GM19035 (cell line): ENCODE measurements around the gene COPS7A.

Experiments
- ATAC-seq: cut with Tn5 transposase; IDR thresholded peaks from one replicate; pipeline ENCODE4 v1.9.1; 2021; ENCODE audit not compliant: unreplicated experiment

The COPS7A gene

DNA sequence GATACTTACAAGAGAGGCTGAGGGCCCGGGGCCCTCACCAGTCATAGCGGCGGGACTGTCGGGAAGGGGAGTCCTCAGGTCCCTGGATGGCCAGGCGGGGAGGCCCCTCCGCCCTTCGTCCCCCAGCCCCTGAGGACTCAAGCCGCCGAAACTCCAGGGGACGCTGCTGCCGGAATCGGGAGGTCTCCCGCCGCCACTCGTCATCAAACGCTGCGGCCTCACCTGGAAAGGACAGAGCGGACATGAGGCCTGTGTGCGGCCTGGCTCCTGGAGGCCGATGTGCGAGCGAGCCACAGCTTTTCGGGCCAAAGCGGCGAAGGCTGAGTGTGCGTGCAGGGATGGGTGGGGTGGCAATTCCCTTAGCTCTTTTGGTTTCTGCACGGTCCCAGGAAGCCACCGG is 24.9 kb downstream of the COPS7A start:
- no peak for ATAC-seq

DNA sequence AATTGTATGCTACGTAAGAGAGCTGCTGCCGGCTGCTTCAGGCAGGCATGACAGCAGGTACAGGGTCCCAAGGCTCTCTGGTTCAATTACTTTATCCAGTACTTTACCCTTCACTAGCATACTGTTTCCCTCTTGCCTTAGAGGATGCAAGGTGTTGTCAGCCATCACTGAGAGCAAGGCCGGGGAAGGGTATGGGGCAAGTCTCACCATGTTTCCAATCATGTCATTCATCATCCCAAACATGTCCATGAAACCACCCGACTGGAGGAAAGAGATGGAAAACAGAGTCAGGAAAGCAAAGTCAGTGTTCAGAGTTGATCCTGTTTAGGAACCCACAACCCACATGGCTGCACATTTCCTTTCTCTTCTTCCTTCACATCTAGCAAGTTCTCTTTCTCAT is 26.7 kb downstream of the COPS7A start:
- ATAC-seq: no peak

DNA sequence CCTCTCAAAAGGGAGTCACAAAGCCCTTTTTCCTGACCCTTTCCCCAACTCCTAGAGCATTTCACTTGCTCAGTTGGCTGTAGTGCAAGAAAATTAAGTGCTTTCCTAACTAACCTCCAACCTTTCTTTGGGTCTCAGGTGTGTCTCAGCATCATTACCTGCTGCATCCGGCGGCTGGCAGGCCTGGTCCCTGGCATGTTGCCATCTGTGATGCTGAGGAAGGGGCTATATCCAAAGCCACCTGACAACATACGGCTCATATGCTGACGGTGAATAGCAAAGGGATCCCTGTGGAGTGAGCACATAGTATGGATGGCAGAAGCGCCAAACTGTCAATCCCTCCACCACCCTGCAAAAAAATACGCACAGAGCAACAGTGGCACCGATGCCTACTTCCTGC is 27.9 kb downstream of the COPS7A start:
- ATAC-seq: no peak

DNA sequence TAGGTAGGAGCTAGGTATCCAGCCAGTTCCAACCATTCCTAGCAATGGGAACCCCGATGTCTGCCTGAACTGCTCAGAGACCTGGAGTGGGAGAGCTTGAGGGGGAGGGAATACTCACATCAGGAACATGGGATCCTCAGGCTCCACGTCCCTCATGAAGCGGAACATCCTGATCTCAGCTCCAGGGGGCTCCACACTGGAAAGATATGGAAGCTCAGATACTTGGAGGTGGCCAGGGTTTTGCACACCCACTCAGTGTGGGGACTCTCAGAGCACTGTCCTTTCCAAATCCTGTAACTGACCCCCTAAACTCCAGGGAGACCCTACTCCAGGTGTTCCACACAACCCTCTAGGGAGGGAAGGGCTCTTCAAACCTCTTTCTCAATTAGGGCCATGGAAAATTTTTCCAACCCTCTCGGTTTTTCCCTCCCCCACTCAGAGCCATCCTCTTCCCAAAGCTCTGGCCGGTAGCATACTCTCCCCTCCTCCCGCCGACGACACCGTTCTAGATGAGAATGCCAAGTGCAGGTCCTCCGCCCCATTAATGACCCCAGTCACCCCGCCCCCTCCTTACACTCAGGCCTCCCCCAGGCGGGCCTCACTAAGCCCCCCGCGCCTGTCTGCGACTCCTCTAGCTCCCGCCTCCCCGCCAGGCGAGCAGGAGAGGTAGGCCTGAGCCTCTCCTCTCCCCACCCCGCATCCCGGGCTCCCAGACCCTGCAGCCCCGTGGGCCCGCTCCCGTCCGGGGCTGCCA is 28.5 kb downstream of the COPS7A start:
- no peak for ATAC-seq

DNA sequence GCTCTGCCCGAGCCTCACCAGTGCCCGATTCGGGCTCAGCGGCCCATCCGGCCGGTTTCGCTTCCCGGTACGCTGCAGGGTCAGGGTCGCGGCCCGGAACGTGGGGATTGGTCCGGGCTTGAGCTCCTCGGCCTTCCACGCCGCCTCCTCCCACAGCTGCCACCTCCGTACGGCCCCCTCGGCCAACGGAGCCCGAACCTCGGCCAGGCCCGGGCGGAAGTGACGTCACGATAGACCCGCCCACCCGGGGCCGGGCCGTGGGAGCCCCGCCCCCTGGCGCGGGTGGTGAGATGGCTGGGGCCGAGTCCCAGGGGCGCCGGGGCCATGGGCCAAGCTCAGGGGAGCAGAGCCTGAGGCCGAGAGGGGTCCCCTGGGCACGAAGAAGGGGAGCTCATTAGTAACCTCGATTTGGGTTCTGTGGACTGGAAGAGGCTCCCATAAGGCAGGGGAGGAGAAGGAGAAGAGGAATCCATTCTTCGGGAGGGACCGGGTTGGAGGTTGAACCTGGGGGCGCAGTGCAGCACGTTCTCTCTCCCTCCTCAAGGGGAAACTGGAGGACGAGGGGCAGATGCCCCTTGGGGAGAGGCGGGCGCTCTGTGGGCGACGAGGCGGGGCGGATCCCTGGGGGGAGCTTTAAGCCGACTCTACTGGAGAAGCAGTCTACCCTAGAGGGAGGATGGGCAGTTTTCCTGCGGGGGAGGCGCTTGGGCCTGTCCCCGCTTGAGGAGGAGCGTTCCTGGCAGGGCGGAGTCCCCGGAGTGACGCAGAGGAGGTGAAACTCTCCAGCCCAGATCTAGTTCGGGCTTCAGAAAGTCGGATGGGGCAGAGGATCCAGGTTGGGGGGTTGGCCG is 29.3 kb downstream of the COPS7A start, which contains the start of gene MLF2:
TSS of gene MLF2 (minus strand) at position 221 of the 851 bp plus-strand sequence. CDS start 807 bp downstream, outside the sequence.
- peak; percentile 87 for ATAC-seq

DNA sequence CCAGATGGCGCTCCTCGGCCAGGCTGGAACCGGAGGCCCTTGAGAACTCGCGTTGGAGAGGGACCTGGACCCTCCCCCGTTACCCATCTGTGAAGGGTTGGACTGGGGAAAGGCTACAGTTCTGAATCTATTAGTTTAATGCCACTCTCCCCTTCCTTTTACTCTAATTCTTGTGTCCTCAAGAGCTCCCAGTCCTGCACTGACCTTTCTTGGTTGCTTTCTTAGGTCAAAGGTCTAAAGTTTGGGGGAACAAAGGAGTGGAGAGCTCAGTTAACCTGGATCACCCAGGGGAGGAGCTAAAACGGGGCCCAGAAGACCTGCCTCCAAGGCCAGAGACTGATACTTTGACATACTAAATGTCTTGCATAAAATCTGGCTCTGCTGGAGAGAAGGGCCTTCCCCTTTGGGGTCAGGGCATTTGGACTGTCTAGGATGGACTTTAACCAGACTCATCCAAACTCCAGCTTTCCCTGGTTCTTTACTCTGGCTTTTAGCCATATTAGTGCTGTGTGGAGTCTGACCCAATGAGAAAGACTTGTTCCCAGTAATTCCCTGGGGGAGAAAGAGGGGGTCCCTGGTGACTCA is 30.0 kb downstream of the COPS7A start:
- no peak for ATAC-seq

DNA sequence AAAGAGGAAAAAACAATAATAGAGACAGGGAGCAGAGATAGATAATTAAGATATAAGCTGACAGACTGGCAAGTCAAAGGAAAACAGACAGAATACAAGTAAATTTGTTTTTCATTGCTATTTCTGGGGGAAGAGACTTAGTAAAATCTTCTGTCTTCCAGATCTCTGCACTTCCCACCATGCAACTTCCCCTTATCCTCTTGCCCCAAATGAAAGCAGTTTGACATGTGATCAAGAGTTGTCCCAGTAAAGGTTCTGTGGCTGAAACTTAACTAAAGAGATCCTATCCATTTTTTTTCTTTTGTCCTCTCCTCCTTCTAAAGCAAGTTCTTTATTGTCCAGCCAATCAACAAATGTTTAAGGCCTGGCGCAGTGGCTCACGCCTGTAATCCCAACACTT is 30.6 kb downstream of the COPS7A start:
- no peak for ATAC-seq

DNA sequence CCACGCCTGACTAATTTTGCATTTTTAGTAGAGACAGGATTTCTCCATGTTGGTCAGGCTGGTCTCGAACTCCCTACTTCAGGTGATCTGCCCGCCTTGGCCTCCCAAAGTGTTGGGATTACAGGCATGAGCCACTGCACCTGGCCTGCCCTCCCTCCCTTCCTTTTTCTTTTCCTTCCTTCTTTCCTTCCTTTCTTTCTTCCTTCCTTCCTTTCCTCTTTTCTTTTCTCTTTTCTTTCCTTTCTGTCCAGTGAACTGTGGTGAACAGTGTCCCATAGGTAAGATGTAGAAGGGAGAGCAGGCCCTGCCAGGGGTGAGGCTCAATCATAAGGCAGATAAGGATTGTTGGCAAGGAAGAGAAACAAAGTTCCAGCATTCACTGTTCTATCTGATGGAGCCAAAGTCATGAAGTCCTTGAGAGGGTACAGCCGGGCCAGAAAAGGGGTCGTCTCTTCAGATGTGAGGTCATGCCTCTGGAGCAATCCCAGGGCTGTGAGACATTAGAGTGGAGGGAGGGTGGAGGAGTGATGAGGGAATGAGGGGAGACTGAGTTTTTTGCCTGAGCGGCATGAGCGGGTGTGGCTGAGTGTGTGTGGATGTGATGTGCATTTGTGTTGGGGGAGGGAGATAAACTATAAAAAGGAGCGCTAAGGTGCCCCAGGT is 33.3 kb downstream of the COPS7A start:
- ATAC-seq: no peak

DNA sequence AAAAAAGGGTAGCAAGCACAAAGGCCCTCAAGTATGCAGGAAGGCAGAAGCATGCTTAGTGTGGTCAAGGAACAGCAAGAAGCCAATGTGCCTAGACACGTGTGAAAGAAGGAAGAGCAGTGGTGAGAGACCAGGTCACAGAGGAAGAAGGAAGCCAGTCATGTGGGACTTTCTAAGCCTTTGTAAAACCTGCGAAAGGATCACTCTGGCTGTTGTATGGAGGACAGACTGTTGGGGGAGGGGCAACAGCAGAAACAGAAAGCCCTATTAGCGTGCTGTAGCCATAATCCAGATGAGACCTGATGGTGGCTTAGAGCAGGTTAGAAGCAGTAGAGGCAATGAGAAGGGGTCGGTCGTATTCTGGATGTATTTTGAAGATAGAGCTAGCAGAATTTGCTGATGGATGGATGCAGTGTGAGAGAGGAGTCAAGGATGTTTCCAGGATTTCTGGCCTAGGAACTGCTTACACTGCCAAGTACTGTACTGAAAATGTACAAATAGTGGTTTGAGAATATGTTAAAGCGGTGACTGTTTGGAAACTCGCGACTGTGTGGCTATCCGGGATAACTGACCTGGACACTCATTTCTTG is 34.8 kb downstream of the COPS7A start:
- no peak for ATAC-seq

DNA sequence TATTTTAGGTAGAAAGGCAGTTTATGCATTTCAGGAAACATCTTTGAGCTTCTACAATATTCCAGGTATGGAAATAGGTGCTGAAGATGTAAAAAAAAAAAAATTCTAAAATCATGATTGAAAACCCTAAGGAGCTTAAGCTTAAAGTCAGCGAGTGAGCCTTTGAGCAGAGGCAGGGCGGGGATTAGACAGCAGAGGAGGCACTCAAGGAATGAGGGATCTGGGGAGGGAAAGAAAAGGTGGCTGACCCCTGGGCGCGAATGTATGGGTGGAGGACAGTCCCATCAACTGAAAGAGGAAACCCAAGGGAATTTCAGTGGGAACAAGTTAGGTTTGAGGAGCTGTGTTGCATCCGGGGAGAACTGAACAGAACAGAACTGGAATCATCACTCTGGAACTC is 35.9 kb downstream of the COPS7A start:
- no peak for ATAC-seq

DNA sequence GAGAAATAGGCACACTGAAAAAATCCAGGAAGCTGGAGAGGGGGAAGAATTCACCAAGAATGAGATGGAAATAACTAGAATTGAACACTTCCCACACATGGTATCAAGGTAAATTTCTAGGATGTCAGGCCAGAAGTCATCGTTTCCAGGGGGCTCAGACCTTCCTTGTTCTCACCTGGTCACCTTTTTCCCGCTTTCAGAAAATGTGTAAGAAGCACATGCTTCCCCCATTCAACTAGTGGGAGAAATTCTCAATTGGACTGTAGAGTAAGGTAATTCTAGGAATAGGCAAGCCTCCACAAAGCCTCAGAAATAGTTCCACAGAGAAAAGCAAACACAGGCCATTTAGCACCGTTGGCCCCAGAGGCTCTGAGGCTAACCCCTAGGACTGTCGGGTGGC is 39.5 kb downstream of the COPS7A start:
- no peak for ATAC-seq

DNA sequence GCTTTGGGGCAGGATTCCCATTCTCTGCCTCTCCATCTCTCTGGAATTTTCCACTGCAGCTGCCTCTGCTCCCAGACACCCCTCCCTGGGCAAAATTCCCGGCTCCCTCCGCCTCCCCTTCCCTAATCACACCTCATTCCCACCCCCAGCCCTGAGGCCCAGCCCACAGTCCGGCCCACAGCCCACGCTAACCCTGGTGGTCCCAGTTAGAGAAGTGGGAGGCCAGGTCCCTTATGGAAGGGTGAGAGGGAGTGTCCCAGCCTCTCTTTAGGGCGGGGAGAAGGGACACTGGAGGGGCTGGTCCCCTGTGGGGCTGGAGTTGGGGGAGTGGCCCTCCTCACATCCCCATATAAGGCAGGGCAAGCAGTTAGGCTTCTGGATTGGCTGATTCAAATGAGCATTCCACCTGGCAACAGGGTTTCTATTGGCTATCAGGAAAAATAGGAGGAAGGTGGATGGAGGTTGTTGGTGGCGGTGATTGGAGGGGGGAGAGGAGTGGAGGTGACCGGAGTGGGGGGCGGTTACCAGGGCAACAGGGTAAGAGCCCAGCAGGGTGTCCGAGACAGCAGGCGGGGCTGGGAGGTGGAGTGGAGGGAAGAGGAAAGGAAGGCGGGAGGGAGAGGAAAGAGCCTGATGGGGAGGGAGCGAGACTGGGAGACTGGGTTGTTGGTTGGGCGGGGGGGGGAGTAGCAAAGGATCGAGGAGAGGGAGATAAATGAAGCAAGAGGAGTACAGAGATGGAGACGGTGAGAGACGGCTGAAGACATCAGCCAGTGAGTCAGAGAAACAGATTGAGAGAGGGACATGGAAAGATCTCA is 40.4 kb downstream of the COPS7A start:
- ATAC-seq: peak; percentile 68

DNA sequence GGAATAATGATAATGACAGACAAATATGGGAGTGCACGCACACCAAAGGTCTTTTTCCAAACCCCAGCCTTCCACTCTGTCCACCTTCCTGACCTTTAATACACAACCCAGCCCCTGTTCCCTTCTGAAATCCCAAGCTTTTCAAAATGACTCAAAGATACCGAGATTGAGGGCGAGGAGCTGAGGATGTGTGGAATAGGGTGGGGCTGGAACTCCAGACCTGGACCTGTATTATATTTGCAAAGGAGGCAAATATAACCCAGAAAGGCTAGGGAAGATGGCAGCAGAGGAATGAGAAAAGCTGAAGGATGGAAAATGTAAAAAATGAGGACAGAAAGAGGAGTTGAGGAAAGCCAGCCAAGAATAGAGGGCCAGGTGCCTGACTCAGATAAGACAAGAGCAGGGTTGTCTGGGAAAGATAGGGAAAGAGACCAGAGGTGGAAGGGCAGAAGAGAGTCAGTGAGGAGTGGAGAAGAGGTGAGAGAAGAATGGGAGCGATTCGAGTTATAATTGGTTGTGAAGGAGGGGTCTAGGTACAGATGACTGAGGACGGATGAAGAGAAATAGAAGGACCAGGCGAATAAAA is 41.3 kb downstream of the COPS7A start:
- no peak for ATAC-seq

DNA sequence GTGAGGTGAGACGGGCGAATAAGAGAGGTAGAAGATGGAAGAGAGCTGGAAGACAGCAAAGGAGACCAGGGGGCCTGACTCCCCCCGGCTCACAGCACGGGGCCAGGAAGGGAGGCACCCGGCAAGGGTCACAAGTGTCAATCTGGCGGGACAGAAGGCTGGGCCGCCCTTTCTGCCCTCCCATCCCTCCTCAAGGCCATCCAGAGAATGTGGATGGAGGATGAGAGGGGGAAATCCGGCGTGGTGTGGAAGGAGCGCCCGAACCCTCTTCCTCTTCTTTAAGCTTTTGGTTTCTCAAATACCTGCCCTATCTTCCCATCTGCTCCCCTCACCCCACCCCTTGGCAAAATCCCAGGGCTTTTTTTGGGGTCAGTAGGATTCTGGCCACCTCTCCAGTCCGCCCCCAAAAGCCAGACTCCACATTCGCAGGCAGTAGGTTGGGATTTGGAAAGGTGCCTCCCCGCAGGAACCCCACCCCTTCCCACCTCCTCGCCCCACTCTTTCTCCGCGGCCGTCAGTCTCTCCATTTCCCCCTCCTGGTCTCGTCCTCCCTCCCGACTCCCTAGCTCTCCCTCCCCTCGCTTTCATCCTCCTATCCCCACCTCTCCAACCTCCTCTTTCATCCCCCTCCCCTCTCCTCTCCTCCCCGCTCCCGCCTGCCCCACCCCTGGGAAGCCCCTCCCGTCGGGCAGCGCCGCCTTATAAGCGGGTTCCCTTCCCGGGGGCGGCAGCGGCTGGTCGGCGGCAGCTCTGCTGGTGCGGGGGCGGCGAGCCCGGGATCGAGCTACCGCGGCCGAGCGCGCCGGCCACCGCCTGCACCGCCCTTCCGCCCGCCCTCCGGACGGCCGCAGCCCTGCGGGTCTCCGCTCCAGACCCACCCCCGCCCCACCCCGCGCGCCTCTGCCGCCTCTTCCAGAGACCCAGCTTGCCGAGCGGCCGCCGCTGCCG is 42.1 kb downstream of the COPS7A start, which contains the start of gene PTMS:
TSS of gene PTMS (plus strand) at position 730 of the 948 bp plus-strand sequence. CDS start 343 bp downstream, outside the sequence.
- peak; percentile 13 for ATAC-seq

DNA sequence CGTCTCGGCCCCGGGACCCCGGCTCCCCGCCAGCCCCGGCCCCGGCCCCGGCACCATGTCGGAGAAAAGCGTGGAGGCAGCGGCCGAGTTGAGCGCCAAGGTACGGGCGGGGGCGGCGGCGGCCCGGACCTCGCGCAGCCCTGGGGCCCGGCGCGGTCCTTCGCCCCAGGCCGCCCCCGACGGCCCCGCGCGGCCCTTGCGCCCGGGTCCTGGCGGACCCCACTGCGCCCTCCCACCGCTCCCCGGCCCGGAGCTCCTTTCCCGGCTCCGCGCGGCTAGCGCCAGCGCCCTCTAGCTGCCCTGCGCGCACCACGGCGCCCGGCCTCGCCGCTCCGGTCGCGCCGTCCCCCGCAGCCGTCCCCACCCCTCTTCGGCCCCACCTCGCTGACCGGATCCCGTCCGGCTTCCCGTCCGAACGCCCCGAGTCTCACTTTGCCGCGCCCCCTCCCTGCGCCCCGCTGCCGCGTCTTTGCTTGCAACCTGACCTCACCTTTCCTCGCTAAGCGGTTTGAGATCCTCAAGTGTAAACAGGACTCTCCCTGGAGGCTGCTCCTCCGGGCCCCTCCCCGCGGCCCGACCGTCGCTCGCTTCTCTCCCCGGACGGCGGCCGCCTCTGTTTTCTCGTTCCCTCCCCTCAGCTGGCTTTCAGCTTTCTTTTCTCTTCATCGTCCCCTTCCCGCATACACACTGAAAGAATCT is 43.0 kb downstream of the COPS7A start:
- ATAC-seq: peak; percentile 48

DNA sequence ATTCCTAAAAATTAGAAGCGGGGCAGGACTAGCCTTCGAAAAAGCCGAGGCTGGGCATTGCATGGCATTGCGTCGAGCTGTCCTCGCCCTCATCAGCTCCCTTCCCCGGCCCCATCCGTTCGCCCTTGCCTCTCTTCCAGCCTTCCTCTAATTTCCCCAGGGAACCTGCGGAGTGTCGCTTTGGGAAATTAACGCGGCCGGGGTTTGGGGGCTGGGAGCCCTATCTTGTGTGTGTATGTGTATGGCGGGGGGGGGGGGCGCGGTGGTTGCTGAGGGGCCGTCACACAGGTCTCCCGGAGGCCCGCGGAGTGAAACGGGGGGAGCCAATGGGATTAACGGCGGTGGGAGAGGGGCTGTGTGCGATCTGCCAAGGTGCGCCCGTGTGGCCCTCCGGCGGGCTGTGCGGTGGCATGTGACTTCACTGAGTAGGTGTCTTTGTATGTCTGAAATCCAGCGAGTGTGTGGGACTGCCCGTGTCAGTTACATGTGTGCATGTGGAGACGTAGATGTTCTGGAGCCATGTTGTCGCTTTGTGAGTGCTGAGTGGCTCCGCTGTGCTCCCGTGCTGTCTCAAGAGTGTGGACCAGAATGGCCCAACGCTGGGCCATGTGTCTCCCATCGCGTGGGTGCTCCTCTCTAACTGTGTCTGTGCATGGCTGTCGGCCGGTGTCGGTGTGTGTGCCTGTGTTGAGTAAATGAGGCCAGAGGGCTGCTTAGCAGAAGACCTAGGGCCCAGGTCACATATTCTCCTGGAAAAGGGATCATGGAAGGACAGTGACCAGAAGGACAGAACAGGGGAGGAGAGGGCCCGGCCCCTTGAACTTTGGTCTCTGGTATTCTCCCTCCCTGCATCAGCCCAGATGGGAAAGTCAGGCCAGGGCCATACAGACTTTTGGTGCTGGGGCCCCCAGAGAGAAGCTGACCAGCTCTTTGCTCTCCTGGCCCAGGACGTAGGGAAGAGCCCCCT is 43.8 kb downstream of the COPS7A start:
- ATAC-seq: no peak
